SH-SY5Y (cell line): Measurements from ENCODE around the gene BLID.

Experiments
- GATA2 ChIP-seq: IDR thresholded peaks from 2 replicates; pipeline ENCODE4 v1.6.1; 2011; ENCODE audit warnings: mild to moderate bottlenecking, low read depth, low read length
- GATA3 ChIP-seq: IDR thresholded peaks from 2 replicates; pipeline ENCODE4 v1.6.1; 2011; ENCODE audit warnings: low read depth, mild to moderate bottlenecking, low read length, moderate library complexity

GRCh38 chr11:122098261-122098980, 17.6 kb downstream of the BLID start:
- no peak for TF ChIP-seq GATA2
- TF ChIP-seq GATA3: no peak
